B cell (primary cell): ENCODE results near the gene ZNF282. TPM values are rescaled to one million over a fixed set of nuclear protein-coding genes. Genes with fewer than 3 reads are reported as not detected.

ENCODE experiments used
- ATAC-seq: fragments of 200-7000 bp; cut with Tn5 transposase; one replicate; pipeline ENCODE4 v1.10.0; 2021; ENCODE audit warnings: low read depth, mild to moderate bottlenecking, moderate number of reproducible peaks, moderate library complexity
- CTCF ChIA-PET: fragments of 350-600 bp; sonication (Branson Sonifier 250); formaldehyde crosslinking; loops from one replicate; lab custom pipeline; 2021; ENCODE audit warnings: antibody characterized with exemption, inconsistent platforms; lab: Charles Lee
- POLR2A ChIA-PET: fragments of 350-600 bp; sonication (Branson Sonifier 250); formaldehyde crosslinking; loops from one replicate; lab custom pipeline; 2021; ENCODE audit warnings: antibody characterized with exemption; lab: Charles Lee
- DNase-seq: peaks from one replicate; pipeline ENCODE4 v3.0.0; 2013
- H2AFZ ChIP-seq: 2 replicates; pipeline ENCODE4 v1.6.1; 2012; ENCODE audit warnings: mild to moderate bottlenecking, low read depth, low read length; ENCODE audit not compliant: insufficient read depth, poor library complexity, severe bottlenecking
- H3K27ac ChIP-seq, 2 donors: 1 replicate in 1 of 2; 2 replicates in 1 of 2; pipeline ENCODE4 v1.5.1; 2012 to 2013; ENCODE audit warnings: low read length in 2 of 2, mild to moderate bottlenecking in 2 of 2, moderate library complexity in 1 of 2
- H3K27me3 ChIP-seq, 4 experiments: fragments of 200-600 bp in 1 of 4; sonication (generic) in 1 of 4; replicated peaks in 1 of 4; 1 replicate in 2 of 4; 2 replicates in 2 of 4; pipeline versions ENCODE4 v1.6.1 to v1.7.0; 2013 to 2016; ENCODE audit warnings: low read length in 3 of 4, mild to moderate bottlenecking in 2 of 4, mixed read lengths in 1 of 4, moderate library complexity in 1 of 4; ENCODE audit not compliant: insufficient read depth in 4 of 4, control insufficient read depth in 3 of 4; ENCODE audit errors: control extremely low read depth in 1 of 4
- H3K36me3 ChIP-seq, 2 experiments: replicated peaks in 1 of 2; 1 replicate in 1 of 2; 2 replicates in 1 of 2; pipeline versions ENCODE4 v1.6.1 to v1.7.1; 2013; ENCODE audit warnings: low read length in 1 of 2; ENCODE audit not compliant: insufficient read depth in 2 of 2, control insufficient read depth in 1 of 2; ENCODE audit errors: control extremely low read depth in 1 of 2, extremely low read depth in 1 of 2
- H3K4me1 ChIP-seq, 2 donors: fragments of 200-600 bp in 1 of 2; sonication (generic) in 1 of 2; 1 replicate in 1 of 2; 2 replicates in 1 of 2; pipeline versions ENCODE4 v1.5.1 to v1.6.1; 2013 to 2017; ENCODE audit warnings: low read length in 2 of 2; ENCODE audit not compliant: control insufficient read depth in 2 of 2, insufficient read depth in 2 of 2
- H3K4me2 ChIP-seq: replicated peaks from 2 replicates; pipeline ENCODE3; 2012; ENCODE audit warnings: mild to moderate bottlenecking, low read depth, low read length; ENCODE audit not compliant: poor library complexity, severe bottlenecking
- H3K4me3 ChIP-seq, 5 experiments: fragments of 200-600 bp in 1 of 5; sonication (generic) in 1 of 5; 1 replicate in 3 of 5; 2 replicates in 2 of 5; pipeline versions ENCODE4 v1.5.1 to v1.7.0; 2011 to 2016; ENCODE audit warnings: low read length in 4 of 5, mild to moderate bottlenecking in 4 of 5, low read depth in 2 of 5, control low read depth in 1 of 5, moderate library complexity in 1 of 5; ENCODE audit not compliant: insufficient read depth in 1 of 5; ENCODE audit errors: control extremely low read depth in 1 of 5, extremely low read depth in 1 of 5
- H3K79me2 ChIP-seq: fragments of 200-600 bp; sonication (generic); one replicate; pipeline ENCODE4 v1.6.0; 2016; ENCODE audit warnings: low read length; ENCODE audit not compliant: control insufficient read depth, insufficient read depth
- H3K9ac ChIP-seq: fragments of 200-600 bp; sonication (generic); 2 replicates; pipeline ENCODE4 v1.6.1; 2017; ENCODE audit warnings: mild to moderate bottlenecking, low read length, moderate library complexity
- H3K9me3 ChIP-seq, 3 donors: one replicate each; pipeline versions ENCODE4 v1.6.1 to v1.7.1; 2013; ENCODE audit warnings: low read length in 2 of 3; ENCODE audit not compliant: control insufficient read depth in 2 of 3, insufficient read depth in 1 of 3; ENCODE audit errors: control extremely low read depth in 1 of 3
- H4K20me1 ChIP-seq: 2 replicates; pipeline ENCODE4 v1.6.0; 2012; ENCODE audit warnings: mild to moderate bottlenecking, low read length; ENCODE audit not compliant: insufficient read depth, control insufficient read depth, poor library complexity, severe bottlenecking
- H3K27ac Mint-ChIP-seq: one replicate; pipeline ENCODE4 v1.8.0; 2021; ENCODE audit warnings: mixed read lengths
- H3K27me3 Mint-ChIP-seq: one replicate; pipeline ENCODE4 v1.8.0; 2021; ENCODE audit warnings: mixed read lengths
- H3K4me1 Mint-ChIP-seq: one replicate; pipeline ENCODE4 v1.8.0; 2021; ENCODE audit warnings: mixed read lengths
- H3K4me3 Mint-ChIP-seq: one replicate; pipeline ENCODE4 v1.8.0; 2021; ENCODE audit warnings: mixed read lengths
- H3K9me3 Mint-ChIP-seq: one replicate; pipeline ENCODE4 v1.8.0; 2022; ENCODE audit warnings: mixed read lengths; ENCODE audit not compliant: insufficient read depth
- CTCF ChIP-seq: fragments of 200-600 bp; IDR thresholded peaks from one replicate; pipeline ENCODE4 v1.8.0; 2022; ENCODE audit warnings: antibody characterized with exemption, mild to moderate bottlenecking
- EZH2 ChIP-seq: IDR thresholded peaks from 2 replicates; pipeline ENCODE4 v1.6.1; 2012; ENCODE audit warnings: borderline replicate concordance, low read depth, mild to moderate bottlenecking, moderate library complexity, low read length; ENCODE audit not compliant: insufficient read depth, poor library complexity, severe bottlenecking
- WGBS: methylation state at CpG from one replicate; pipeline ENCODE4 v1.1.5; 2013; ENCODE audit warnings: missing lambda C conversion rate; ENCODE audit not compliant: insufficient coverage; 5-methylcytosine and 5-hydroxymethylcytosine counted together
- intact Hi-C: fragments of 100-400 bp; cut with micrococcal nuclease; formaldehyde crosslinking; loops from one replicate; pipeline ENCODE4 v1.10.0; 2022
- polyA plus RNA-seq: library from polyadenylated mRNA; depleted of rRNA; stranded (reverse); fragments of >200 nt; gene quantifications from 2 replicates; pipeline ENCODE4 v1.2.3, GENCODE V29; 2012
- total RNA-seq, 2 donors: library from RNA; stranded (reverse); fragments of 120-200 nt in 1 of 2; gene quantifications; 1 replicate in 1 of 2; 2 replicates in 1 of 2; pipeline versions ENCODE4 v1.2.3 to v1.2.4, GENCODE V29; 2013 to 2022

ZNF282 gene
- total and polyA plus RNA-seq, 2 donors (not counting 1 experiment from before 2014, with no cell fraction given), result 8.3 to 25.7 TPM

GRCh38 chr7:149261316-149261828 lies 66.0 kb downstream of the ZNF282 start:
- H3K4me3 Mint-ChIP-seq, result peak overlapping the region; percentile 94
- 11% methylated on average over 11 of the region's 16 CpGs for WGBS
- Histone ChIP-seq H3K9me3 (peaks cover 0 to 3% (median 0%) of the 10 kb centered on the region in 3 donors), H3K27ac (peak overlapping the region; percentile 69 to 76), H3K79me2 (peaks cover 14% of the 10 kb centered on the region), H3K4me3 (peak overlapping the region in 4 of 5 experiments; percentile 64 to 75 (median 68)), H3K36me3 (peaks cover 0 to 14% of the 10 kb centered on the region in 2 experiments), H3K4me2 (peak overlapping the region; percentile 97), H3K27me3 (no peaks in the 10 kb centered on the region), H3K9ac (peak overlapping the region; percentile 80), H2AFZ (peak overlapping the region; percentile 84), H3K4me1 (peaks cover 13 to 17% of the 10 kb centered on the region in 2 donors), H4K20me1 (peaks cover 18% of the 10 kb centered on the region)
- H3K4me1 Mint-ChIP-seq, result peaks cover 21% of the 10 kb centered on the region
- intact Hi-C loops, result loop anchor here (5.0 to 10.0 kb wide), 3 partner anchors 237 to 379 kb away; partner anchors contain the start of genes EZH2 and PDIA4
- no peaks in the 10 kb centered on the region for H3K27me3 Mint-ChIP-seq
- H3K27ac Mint-ChIP-seq, result peak overlapping the region; percentile 92
- ChIA-PET POLR2A (interaction anchor here (0.6 to 3.0 kb wide), 10 partner anchors 12 to 511 kb away, joined by 3 to 17 read pairs (median 3); partner anchors contain the start of genes ZNF282 and ZNF398), CTCF (interaction anchor here (1.0 to 5.1 kb wide), 14 partner anchors 12 to 481 kb away, joined by 3 to 34 read pairs (median 4); partner anchors contain the start of genes ZNF282, ZNF398 and ZNF777)
- TF ChIP-seq CTCF, result no peak
- TF ChIP-seq EZH2, result no peak
- no peak for ATAC-seq
- no peaks in the 10 kb centered on the region for H3K9me3 Mint-ChIP-seq
- DNase-seq, result no peak
